NCI-H82 treated with DMSO at 0.1 percent for 48 hours (cell line): ENCODE data around the gene PSMA6.
A peak's percentile ranks its signal among the peaks of the same experiment; 100 is the strongest.
"Not testable (repeated sequence)": the region's sequence is repeated elsewhere in the genome, so short reads cannot be mapped to it uniquely, and the experiment has no call there.

Experiments used
- DNase-seq: peaks from one replicate; lab custom pipeline; 2025; ENCODE audit not compliant: unreplicated experiment; lab: John Stamatoyannopoulos, UW

Gene PSMA6

DNA sequence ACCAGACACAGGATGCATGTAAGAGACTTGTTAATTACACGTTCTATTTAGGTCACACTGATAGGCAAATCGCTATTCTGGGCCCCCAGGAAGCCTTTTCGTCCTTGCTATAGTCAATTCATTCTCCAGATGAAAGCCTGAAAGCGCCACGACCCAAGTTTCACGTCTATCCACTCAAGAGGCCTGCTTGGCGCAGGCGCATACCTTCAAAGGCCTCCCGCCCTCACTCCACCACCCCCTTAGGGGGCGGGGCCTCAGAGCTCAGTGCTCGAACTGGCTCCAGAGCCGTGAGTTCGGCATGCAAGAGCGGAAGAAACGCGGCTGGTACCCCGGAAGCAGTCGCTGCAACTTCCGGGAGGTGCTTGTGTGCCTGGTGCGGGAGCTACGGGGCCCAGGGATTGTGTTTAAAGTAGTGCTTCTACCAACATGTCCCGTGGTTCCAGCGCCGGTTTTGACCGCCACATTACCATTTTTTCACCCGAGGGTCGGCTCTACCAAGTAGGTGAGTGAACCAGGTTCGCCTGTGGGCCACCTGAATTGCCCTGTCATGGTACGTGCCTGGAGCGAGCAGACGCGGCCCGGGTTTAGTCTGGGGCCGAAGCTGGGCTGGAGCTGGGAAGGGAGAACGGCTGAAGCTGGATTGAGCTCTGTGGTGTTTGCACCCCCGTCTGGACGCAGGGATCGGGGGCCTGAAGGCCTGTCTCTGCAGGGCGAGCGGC is at the start of gene PSMA6:
Gene PSMA6, plus strand, starts transcription at position 332 of the 719 bp plus-strand sequence. Its CDS starts 95 bp downstream, at position 427.
- peak; percentile 81 for DNase-seq

DNA sequence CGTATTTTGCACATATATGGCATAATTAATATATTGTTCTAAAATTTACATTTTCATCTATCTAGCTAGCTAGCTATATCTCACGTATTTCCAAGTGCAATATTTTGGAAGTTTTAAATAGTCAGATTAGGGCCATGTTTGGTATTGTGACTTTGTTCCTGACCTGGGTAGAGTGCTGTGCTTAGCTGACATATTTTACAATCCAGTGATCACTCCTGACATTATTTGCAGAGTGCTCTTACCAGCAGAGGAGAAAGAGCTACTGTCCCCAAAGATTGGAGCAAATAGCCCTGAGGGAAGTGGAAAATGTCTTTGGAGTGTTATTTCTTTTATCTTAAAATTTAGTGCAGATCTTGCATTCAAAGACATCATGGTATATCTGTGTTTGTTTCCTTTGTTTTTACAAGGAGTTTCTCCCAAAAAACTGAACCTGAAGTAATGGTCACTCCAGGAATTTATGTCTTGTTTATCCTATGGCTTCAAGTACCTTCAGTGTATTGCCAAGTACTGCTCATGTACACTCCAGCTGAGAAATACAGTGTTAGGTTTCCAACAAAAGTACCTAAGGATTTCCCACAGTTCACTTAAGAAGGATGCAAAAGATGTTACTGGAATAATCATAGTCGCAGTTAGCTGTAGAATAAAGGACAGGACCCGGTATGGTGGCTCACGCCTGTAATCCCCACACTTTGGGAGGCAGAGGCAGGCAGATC is 49.4 kb upstream of the PSMA6 start:
- no peak for DNase-seq

DNA sequence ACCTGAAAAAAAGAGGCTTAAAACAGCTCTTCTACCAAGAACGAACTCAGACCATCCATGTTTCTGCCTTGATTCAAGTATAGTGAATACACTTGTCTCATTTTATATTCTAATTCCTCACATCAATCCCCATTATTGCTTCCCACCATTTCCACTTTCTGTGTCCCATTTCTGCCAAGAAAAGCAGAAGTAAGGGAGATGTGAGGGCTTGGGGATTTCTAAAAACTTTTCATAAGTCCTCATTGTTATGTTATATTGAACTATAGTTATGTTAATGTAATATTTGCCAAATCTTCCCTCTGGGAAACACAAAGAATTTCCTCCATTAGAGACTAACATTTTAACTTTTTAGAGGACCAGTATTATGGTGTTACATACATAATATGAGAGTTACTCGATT is 48.2 kb upstream of the PSMA6 start:
- no peak for DNase-seq

DNA sequence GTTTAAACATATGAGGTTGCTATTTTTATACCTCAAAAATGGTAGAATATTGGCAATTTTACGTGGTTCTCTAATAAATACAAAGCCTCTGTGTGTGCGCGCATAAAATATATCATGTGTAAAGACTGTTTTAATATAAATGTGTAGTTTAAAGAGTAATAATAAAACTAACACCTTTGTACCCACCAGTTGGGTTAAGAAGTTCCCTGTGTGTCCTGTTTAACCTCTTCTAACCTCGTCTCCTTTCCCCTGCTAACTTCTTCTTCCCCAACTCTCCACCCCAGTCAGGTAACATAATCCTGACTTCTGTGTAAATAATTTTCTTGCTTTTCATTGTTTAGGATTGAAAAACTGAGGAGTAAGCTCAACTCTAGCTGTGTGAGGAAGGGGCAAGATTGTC is 47.6 kb upstream of the PSMA6 start:
- DNase-seq = no peak

DNA sequence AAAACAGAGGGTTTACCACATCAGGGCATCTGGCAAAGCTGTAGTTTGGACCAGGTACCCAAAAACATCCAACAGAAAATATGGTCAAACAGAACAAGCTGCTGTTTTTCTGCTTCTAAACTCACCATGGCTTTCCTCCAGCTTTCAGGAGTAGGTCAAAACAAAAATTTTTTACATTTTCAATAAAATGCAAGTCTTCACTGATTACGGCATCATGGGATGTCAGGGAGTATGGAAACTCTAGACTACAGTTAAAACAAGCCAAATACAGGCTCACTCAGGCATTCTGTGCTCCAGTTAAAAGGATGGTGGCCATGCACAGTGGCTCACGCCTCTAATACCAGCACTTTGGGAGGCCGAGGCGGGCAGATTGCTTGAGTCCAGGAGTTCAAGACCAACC is 47.1 kb upstream of the PSMA6 start:
- DNase-seq = no peak

DNA sequence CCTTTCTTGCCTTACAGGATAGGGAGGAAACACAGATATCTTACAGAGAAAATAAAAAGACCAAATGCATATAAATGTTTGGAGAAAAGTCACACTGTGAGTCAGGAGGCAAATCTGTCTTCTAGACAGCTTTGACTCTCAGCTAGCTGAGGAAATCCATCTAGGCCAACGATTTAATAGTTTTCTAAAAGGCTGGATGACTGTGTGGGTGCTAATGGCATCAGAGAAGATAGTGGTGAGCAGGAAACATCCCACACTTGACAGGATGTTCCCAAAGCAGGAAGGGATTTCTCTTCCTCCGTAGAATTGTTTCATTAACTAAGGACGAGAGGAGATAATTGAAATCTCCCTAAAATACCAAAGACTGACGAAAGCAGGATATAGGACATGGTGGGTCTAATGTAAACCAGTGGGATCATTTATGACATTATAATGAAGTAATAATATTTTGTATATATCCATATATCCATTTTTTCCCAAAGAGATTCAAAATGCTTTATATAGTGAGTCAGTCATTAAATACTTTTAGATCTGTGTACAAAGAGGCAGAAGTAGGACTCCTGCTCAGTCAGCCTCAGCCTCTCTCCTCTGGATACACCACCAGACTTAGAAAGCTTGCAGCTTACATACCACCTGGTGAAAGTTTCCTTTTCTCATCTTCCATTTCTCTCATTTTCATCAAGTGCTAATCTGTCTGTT is 44.3 kb upstream of the PSMA6 start:
- DNase-seq = no peak

DNA sequence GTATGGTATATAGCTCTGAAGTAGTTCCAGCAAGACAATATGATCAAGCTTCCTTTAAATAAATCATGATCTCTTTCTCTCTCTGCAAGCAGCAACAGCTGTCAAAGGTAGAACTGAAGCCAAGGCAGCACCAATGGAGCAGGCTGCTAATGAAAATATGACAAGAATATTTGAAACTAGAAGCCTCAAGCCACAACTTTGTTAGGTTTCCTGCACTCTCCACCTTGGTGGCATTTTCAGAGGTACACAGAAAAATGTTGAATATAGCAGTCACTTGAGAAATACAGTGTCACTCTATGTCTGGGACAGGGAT is 43.8 kb upstream of the PSMA6 start:
- no peak for DNase-seq

DNA sequence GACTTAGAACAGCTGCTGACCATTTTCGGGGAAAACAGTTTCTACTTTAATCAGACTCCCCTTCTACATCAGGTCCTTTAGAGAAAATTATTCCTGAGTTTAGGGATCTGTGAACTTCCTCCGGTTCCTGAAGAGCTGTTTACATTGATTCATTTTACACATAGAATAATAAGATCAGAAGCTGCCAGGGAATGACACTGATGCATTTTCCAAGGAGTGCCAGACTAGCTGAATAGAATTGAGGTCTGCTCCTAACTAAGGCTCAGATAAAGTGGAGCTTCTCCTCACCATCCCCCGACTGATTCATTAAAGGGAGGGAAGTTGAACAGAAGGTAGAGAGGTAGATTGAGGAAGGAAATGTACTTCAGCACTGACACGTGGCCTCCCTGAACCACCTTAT is 41.9 kb upstream of the PSMA6 start:
- DNase-seq = no peak

DNA sequence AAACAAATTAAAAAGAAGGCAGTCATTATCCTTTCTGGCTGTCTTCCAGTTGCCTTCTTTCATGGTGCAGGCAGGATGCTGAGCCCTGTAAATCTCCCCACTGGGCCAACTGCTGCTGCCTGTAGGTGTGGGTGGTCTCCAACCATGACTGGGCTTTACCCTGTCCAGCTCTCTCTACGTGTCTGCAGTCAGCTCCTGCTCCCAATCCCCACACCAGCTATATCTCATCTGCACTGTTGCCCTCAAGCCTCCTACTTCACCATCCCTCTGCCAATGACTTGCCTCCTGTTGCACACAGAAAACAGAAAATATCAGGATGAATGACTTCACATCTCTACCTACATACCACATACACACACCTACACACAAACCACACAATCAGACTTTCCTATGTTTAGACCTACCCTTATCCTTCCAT is 39.7 kb upstream of the PSMA6 start:
- DNase-seq = no peak

DNA sequence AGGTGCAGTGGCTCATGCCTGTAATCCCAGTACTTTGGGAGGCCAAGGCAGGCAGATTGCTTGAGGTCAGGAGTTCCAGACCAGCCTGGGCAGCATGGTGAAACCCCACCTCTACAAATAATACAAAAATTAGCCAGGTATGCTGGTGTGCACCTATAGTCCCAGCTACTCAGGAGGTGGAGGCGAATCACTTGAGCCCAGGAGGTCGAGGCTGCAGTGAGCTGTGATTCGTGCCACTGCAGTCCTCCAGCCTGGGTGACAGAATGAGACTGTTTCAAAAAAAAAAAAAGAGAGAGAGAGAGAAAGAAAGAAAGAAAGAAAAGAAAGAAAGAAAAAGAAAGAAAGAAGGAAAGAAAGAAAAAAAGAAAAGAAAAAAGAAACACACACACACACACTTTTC is 39.1 kb upstream of the PSMA6 start:
- not testable (repeated sequence) for DNase-seq

DNA sequence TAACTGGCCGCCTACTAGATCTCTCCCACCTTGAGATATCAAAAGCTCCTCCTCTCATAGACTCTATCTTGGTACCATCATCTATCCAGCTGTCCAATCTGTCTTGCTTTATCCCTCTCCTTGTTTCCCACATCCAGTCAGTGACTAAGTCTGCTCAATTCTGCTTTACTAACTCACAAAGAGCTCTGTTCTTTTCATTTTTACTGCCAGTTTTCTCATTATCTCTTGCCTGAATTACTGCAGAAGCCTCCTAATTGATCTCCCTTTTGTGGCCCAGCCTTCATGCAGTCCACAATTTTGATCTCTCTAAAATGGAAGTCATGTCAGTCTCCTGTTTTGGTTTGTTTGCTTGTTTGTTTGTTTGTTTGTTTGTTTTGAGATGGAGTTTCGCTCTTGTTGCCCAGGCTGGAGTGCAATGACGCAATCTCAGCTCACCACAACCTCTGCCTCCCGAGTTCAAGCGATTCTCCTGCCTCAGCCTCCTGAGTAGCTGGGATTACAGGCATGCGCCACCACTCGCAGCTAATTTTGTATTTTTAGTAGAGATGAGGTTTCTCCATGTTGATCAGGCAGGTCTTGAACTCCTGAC is 38.1 kb upstream of the PSMA6 start:
- not testable (repeated sequence) for DNase-seq

DNA sequence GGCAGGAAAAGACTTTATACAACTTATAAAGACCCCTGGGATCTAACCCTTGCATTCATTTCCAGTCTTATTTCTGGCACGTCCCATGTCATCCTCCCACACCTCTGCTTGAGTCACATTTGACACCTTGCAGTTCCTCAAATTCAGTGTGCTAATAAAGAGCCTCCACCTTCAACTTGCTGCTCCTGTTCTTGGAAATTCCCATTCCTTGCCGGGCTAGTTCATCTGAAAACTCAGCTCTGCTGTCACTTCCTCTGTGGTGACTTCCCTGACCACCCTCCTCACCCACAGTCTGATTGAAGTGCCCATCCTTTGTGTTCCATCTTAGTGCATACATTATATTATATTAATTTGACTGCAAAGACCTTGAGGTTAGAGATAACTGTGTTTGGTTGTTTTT is 37.4 kb upstream of the PSMA6 start:
- DNase-seq = no peak

DNA sequence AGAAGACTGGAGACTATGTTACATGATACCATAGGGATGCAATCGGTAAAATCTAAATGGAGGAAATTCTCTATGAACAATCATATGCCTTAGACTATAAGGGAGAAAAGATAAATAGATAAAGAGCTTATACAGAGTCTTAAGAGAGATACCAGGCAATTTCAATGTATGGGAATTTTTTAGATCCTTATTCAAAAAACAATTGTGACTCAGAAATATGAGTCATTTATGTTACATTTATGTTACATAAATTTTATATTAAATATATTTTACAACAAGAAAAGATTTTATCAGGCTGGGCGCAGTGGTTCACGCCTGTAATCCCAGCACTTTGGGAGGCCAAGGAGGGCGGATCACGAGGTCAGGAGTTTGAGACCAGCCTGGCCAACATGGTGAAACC is 36.5 kb upstream of the PSMA6 start:
- DNase-seq = no peak

DNA sequence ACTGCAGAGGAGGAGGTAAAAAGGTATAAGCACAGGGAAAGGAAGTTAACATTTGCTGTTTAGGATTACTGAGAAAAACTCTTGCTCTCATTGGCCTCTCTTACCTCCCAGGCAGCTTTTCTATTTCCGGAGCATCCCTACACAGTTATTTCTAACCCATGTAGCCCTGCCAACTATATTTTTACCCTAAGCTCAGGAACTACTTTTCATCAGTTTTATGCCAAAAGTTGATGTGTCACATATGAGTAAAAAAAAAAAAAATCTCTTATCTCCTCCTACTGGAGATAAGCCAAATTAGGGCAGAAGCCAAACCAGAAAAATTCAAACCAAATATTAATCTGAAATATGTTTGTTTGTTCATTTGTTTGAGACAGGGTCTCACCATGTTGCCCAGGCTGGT is 34.4 kb upstream of the PSMA6 start:
- no peak for DNase-seq

DNA sequence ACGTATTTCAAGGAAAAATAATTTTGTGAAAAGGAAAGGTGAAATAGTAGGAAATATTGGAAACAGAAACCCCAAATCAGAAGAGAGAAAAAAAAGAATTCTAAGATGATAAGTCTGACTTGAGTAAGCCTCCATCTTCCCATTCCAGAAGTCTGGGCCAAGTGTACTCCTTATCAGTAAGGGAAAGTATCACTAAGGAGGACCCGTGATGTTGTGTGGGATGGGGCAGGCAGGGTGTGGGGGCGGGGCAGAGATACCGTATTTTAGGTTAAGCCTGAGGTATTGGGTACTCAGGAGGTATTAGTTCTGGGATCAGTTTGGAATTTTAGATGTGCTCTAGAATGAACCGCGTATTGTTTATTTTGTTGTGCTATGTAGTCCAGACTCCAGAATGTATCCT is 33.8 kb upstream of the PSMA6 start:
- no peak for DNase-seq

DNA sequence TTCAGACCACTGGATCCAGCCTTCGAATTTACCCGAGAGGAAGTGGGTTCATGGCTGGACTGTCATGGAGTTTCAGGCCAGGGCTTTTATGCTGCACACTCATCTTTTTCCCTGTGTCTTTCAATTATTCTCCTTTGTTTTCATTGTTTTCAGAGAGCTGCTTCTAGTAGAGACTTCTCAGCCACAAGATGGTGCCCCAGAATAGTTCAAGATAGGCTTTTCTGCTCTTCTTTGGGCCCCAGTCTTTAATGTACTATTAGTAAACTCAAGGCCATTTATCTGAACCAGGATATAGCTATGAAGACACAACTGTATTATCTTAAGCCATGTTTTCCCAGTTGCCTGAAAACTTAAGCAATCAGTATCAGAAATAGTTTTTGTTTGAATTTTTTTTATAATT is 30.4 kb upstream of the PSMA6 start:
- DNase-seq = no peak

DNA sequence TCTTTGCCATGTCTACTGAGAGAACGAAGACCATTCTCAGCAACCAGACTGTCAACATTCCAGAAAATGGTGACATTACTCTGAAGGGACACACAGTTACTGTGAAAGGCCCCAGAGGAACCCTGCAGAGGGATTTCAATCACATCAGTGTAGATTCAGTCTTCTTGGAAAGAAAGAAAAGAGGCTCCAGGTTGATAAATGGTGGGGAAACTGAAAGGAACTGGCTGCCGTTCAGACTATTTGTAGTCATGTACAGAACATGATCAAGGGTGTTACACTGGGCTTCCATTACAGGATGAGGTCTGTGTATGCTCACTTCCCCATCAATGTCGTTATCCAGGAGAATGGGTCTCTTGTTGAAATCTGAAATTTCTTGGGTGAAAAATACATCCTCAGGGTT is 29.7 kb upstream of the PSMA6 start:
- no peak for DNase-seq

DNA sequence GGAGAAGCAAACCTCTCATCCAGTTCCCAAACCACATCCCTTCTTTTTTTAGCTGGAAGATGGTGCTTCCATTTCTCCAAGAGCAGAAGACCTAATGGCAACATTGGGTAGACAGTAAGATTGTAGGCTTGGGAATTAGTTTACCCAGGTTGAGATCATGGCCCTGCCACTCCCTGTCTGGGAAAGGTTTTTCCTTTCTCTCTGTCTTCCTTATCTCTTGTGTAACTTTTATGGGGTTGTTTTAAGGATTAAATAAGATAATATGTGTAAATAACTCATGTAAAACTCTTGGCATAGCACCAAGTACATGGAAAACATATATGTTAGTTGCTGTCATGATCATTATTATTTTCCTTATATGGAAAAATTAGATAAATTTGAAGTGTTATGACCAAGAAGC is 23.2 kb upstream of the PSMA6 start:
- no peak for DNase-seq

DNA sequence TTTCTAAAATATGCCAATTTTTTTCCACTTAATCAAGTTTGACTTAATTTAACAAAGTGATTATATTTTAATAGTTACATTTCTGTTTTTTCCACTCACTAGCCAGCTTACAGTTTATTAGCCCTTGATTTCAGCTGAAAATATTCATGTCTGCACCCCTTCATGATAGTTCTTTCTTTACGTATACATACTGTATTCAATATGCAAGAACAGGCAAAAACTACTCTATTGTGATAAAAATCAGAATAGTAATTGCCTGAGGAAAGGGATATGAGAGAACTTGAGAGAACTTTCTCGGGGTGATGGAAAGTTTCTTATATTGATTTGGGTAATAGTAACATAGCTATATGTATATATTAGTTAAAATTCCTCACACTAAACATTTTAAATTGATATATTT is 17.4 kb upstream of the PSMA6 start:
- no peak for DNase-seq

DNA sequence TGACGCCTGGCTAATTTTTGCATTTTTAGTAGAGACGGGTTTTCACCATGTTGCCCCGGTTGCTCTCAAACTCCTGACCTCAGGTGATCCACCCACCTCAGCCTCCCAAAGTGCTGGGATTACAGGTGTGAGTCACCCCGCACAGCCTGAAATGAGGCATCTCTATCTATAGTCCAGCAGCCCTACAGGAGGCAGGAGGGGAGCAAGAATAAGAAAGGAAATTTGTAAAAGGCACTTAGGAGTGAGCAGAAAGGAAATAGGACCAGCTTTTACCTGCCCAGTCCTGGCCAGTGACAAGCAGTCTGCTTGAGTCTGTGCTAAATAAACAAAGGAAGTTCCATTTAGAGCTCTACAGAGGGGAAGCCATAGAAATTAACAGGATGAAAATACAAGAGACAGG is 15.0 kb upstream of the PSMA6 start:
- DNase-seq = no peak

DNA sequence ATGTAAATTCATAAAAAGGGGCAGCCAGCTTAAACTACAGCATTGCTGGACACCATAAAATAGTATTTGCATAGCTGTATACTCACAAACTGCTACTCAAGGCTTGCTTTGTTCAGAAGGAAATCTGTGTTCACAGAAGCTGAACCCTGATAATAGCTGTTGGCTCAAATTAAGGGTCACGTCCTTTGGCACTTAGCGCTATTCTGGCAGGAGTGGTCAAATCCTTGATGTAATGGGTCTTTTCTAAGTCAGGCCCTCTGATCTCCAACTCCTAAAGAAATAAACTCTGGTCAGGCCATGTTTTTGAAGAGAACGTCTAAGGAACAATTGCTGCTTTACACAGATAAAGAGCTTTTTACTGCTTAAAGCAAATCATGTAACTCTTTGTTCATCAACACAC is 12.8 kb upstream of the PSMA6 start:
- DNase-seq = no peak

DNA sequence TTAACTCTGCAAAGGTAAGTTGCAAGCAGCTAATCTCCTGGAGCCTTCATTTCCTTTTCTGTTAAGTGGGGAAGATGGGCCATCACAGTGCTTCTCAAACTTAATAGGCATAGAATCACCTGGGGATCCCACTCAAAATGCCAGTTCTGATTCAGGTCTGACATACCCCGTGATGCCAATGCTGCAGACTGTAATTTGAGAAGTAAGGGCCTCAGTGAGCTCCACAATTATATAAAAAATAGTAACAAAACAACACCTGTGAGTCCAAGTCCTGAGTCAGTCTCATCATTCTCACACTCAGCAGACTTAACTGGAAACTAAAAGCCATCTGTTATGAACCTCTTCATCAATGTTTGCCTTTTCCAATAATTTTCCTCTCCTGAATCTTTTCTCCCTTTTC is 10.8 kb upstream of the PSMA6 start:
- DNase-seq = no peak
